MM.1S (cell line): ENCODE measurements around the gene GDPD5.

Experiments
- CTCF ChIP-seq: fragments of 300-600 bp; sonication (generic); IDR thresholded peaks from 2 replicates; pipeline ENCODE4 v1.5.1; 2016; ENCODE audit warnings: antibody characterized with exemption, low read length, mixed read lengths
- EZH2 ChIP-seq: fragments of 300-600 bp; sonication (generic); optimal IDR thresholded peaks from 2 replicates; pipeline ENCODE3; 2017; ENCODE audit warnings: low read depth, mild to moderate bottlenecking, antibody characterized with exemption, low read length, mixed read lengths
- EZH2phosphoT487 ChIP-seq: fragments of 300-600 bp; sonication (generic); IDR thresholded peaks from 2 replicates; pipeline ENCODE4 v1.6.1; 2018; ENCODE audit warnings: antibody characterized with exemption, low read length

- TF ChIP-seq EZH2 (no peak), CTCF (no peak), EZH2phosphoT487 (no peak)
Measured at GRCh38 chr11:75548595-75549272, 23.0 kb upstream of the GDPD5 start.
